ENCODE data around the gene INSL3.
"Not testable (repeated sequence)": the region's sequence is repeated elsewhere in the genome, so short reads cannot be mapped to it uniquely, and the experiment has no call there.

INSL3 gene

GRCh38 chr19:17811681-17812080 is 9.6 kb downstream of the INSL3 start:
- no peak for DNase-seq

GRCh38 chr19:17811103-17811502 is 10.2 kb downstream of the INSL3 start:
- DNase-seq: no peak

- no peak for DNase-seq
Observed at GRCh38 chr19:17807731-17808316, 13.5 kb downstream of the INSL3 start.

GRCh38 chr19:17806945-17807344 is 14.4 kb downstream of the INSL3 start:
- no peak for DNase-seq

- no peak for DNase-seq
Observed at GRCh38 chr19:17805427-17805826, 15.9 kb downstream of the INSL3 start.

GRCh38 chr19:17803264-17803896 is 17.9 kb downstream of the INSL3 start:
- DNase-seq: no peak

GRCh38 chr19:17802137-17802858 is 19.0 kb downstream of the INSL3 start:
- DNase-seq: no peak

GRCh38 chr19:17798599-17798998 is 22.7 kb downstream of the INSL3 start:
- DNase-seq: not testable (repeated sequence)

GRCh38 chr19:17797424-17798201 is 23.7 kb downstream of the INSL3 start:
- DNase-seq: peak; percentile 78

GRCh38 chr19:17796838-17797423 is 24.4 kb downstream of the INSL3 start:
- DNase-seq: no peak

GRCh38 chr19:17796013-17796837 is 25.1 kb downstream of the INSL3 start:
- no peak for DNase-seq

GRCh38 chr19:17795495-17795856 is 25.8 kb downstream of the INSL3 start:
- no peak for DNase-seq

- no peak for DNase-seq
Observed at GRCh38 chr19:17794731-17795494, 26.4 kb downstream of the INSL3 start, which contains the start of gene B3GNT3. TSS of gene B3GNT3 (plus strand) at chr19:17795138. CDS start at chr19:17807808, 12,670 bp downstream.

- no peak for DNase-seq
Observed at GRCh38 chr19:17794412-17794730, 26.9 kb downstream of the INSL3 start.

GRCh38 chr19:17790059-17790780 is 31.1 kb downstream of the INSL3 start:
- DNase-seq: no peak

- DNase-seq: no peak
Observed at GRCh38 chr19:17788632-17789031, 32.7 kb downstream of the INSL3 start.

GRCh38 chr19:17787274-17787913 is 33.9 kb downstream of the INSL3 start:
- no peak for DNase-seq

GRCh38 chr19:17784201-17785008 is 36.9 kb downstream of the INSL3 start:
- peak; percentile 77 for DNase-seq

GRCh38 chr19:17783721-17784120 is 37.6 kb downstream of the INSL3 start:
- DNase-seq: not testable (repeated sequence)
